Activated T-cell treated with anti-CD3 and anti-CD28 coated beads for 4 hours (primary cell): ENCODE data around the gene AHCTF1.

Source experiments
- DNase-seq: peaks from one replicate; pipeline ENCODE4 v3.0.0-alpha.2; 2020

AHCTF1 gene

GRCh38 chr1:246931549-246932365 lies at the start of gene AHCTF1:
AHCTF1 (minus strand) TSS chr1:246931948; CDS start chr1:246918370, 13,578 bp downstream.
- DNase-seq: peak; percentile 88

DNA sequence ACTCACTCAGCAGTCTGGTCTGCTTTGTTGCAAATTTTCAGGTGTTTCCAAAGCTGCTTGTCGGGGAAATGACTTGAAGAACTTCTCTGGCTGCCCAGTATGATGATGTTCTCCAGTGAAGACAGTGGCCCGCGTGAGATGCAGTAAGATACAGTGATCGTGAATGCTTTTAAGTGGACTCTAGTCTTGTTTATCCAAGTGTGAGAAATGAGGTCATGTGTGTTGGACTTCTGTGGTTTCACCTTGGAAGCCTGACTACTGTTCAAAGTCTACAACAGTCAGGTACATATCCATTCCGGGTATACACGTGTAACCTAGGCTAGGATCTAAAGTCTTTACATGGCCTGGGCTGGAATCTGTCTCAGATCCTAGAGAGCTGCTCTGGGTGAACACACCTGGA lies 47.0 kb upstream of the AHCTF1 start:
- DNase-seq: no peak

- no peak for DNase-seq
Observed at GRCh38 chr1:246978281-246978680, 46.5 kb upstream of the AHCTF1 start.

DNA sequence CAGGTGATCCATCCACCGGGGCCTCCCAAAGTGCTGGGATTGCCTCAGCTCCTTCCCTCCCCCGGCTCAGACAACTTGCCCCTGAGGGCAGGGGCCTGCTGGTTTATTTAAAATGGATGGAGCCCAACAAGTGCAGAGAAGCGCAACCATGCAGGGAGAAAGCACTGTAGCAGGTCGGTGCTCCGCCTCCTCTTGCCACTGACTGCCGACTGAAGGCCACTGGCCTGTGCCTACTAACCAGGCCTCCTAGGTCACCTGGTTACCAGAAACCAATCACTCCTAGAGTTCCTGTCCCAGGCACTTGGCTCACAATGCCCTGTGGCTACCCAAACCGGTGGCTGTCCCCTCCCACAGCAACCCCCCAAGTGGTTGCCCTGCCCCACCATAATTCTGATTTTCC lies 40.2 kb upstream of the AHCTF1 start:
- no peak for DNase-seq

DNA sequence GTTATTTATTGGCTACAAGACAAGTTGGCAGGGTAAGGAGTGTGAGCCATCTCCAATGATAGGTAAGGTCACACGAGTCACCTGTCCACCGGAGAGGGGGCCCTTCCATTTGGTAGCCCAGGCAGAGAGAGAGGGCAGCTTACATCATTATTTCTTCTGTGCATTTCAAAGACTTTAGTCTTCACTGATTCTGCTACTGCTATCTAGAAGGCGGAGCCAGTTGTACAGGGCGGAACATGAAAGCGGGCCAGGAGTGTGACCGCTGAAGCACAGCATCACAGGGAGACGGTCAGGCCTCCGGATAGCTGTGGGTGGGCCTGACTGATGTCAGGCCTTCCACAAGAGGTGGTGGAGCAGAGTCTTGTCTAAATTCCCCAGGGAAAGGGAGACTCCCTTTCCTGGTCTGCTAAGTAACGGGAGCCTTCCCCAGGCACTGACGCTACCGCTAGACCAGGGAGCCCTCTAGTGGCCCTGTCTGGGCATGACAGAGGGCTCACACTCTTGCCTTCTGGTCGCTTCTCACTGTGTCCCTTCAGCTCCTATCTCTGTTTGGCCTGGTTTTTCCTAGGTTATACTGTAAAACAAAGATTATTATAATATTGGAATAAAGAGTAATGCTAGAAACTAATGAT lies 39.5 kb upstream of the AHCTF1 start:
- peak; percentile 27 for DNase-seq

DNA sequence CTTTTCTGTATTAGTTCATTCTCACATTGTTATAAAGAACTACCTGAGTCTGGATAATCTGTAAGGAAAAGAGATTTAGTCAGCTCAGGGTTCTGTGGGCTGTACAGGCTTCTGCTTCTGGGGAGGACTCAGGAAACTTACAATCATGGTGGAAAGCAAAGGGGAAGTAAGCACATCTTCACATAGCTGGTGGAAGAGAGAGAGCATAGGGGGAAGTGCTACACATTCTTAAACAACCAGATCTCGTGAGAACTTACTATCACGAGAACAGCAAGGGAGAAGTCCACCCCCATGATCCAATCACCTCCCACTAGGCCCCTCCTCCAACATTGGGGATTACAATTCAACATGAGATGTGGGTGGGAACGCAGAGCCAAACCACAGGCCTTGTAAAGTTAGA lies 37.9 kb upstream of the AHCTF1 start:
- DNase-seq: no peak

DNA sequence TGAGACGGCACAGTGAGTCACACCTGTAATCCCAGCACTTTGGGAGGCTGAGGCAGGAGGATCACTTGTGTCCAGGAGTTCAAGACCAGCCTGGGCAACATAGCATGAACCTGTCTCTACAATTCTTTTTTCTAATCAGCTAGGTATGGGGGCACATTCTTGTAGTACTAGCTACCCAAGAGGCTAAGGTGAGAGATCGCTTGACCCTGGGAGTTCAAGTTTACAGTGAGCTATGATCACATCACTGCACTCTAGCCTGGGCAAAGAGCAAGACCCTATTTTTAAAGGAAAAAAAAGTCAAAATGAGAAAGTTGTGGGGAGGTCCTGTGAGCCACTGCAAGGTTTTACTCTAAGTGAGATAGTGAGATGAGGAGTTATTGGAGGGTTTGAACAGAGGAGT lies 34.8 kb upstream of the AHCTF1 start:
- DNase-seq: no peak

DNA sequence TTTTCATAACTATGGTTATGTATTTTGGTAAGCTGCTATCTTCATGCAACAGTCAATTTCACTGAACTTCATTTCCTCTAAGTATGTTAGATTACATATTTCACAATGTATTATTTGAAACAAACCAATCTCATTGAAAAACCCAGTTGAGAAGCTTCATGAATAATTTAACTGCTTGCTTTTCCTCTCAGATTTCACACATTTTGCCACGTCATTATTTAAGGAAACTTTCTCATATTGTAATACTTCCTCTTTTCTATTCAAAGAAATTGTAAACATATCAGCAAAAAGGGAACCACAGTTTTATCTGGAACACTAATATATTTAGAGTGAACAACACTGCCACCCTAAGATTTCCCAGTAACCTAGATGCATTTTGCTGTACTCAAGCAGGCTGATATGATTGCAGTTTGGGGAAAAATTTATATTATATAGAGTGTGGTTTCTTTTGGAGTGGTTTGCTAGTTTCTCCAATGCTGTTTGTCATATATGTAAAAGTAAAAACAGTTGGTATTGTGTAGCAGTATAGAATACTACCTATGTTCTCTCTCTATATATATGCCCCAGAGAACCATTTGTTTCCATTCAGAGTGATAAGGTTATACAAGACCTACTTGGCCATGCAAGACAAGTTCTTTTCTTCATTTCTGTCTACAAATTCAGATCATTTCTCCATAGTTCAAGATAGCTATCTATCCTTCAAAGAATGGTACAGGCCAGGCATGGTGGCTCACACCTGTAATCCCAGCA lies 28.4 kb upstream of the AHCTF1 start:
- no peak for DNase-seq

DNA sequence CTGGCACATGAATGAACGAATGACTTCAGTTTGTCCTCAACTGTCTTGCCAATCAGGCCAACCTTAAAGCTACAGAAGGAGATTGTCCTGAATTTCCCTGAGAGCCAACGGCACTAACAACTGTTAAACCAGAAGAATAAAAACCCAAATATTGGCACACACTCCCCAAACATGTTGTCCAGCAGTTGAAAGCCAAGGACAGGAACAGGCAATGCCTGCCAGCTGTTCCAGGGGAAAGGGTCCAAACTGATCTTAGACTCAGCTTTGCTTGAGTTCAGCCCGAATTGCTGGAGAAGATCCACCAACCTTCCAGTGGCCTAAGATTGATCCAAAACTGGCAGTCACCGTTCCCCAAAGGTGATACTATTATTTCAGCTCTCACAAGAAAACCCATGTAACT lies 22.4 kb upstream of the AHCTF1 start:
- no peak for DNase-seq

- no peak for DNase-seq
Observed at GRCh38 chr1:246951413-246951812, 19.7 kb upstream of the AHCTF1 start.

- DNase-seq: no peak
Observed at GRCh38 chr1:246949956-246950355, 18.2 kb upstream of the AHCTF1 start.

GRCh38 chr1:246947255-246947654 lies 15.5 kb upstream of the AHCTF1 start:
- no peak for DNase-seq

GRCh38 chr1:246946366-246946765 lies 14.6 kb upstream of the AHCTF1 start:
- no peak for DNase-seq

GRCh38 chr1:246934765-246935164 lies 3.0 kb upstream of the AHCTF1 start:
- no peak for DNase-seq

DNA sequence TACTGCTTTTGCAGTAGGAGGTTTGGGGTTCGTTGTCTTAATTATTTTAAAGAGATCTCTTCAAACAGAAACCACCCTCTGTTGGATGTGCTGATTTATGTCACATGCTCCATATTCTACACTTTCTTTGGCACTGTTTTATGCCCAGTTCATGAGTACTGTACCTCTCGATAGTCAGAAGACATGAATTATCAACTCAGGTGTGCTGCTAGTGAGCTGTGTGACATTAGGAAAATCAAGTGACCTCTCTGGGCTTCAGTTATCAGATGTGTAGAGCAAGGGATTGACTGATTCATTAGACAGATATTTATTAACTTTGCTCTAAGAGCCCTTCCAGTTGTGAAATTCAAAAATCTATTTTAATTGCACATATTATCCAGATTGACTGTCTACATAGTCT lies 2.1 kb upstream of the AHCTF1 start:
- DNase-seq: no peak

- no peak for DNase-seq
Observed at GRCh38 chr1:246932366-246932700, 585 bp upstream of the AHCTF1 start.

DNA sequence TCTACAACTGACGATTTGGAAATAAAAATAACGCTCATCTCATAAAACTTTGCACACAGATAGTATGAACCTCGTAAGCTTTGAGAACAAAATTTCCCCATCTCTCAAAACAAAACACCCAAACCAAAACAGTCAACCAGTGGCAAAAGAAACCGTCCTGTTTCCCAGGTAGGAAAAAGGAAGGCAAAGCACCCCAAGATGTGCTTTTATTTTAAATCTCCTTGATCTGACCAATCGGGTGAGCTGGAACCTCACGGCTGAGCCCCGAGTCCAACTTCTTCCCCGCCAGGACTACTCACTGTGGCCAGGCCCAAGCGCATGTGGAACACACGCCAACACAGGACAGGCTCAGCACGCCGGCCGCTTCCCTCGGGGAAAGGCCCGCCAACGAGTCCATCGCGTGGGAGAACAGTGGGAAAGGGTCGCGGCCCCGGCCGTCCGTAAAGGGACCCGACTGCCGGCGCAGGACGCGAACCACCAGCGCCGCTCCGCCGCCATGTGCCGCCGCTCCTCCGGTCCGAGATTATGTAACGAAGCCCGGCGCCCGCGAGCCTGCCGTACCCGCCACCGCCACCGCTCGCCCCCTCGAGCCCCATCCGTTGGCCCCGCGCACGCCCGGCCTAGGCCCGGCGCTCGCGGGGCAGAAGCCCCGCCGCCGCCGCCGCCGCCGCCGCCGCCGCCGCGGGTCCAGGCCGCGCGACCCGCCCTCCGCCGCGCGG lies 759 bp downstream of the AHCTF1 start:
- DNase-seq: peak; percentile 4

DNA sequence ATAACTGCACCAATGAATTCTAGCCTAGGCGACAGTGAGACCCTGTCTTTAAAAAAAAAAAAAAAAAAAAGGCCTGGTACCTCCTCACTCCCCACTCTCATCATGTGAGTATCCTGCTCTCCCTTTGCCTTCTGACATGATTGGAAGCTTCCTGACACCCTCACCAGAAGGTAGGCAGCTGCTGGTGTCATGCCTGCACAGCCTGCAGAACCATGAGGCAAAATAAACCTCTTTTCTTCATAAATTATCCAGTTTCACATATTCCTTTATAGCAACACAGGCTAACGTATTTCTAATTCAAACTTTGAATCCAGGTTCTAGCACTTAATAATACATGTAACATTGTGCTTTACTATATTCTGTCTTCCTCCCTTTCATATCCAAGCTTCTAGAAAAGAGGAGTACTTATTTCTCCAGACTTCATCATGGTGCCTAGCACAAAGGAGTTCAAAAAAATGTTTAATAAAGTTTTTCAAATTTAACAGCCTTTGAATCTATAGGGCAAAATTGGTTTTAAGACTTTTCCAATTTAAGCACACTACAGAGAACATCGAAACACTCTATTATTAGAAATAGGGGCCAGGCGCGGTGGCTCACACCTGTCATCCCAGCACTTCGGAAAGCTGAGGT lies 5.6 kb downstream of the AHCTF1 start:
- DNase-seq: no peak

DNA sequence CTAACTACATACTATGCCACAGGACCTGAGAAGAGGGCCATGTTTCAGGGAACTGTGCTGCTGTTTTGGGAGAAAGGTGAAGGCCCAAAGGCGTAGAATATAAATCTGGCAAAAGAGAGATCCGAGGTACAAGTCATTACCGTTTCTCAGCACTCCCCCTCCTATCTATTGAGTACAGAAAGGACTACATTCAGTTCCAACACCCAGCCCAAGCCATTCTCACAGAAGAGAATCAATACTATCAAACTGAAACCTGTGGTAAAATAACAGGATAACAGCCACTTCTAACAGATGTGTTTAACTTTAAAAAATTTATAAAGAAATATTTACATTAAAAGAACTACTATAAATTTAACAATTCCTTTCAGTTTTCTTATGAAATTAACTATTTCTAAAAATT lies 7.8 kb downstream of the AHCTF1 start:
- no peak for DNase-seq

DNA sequence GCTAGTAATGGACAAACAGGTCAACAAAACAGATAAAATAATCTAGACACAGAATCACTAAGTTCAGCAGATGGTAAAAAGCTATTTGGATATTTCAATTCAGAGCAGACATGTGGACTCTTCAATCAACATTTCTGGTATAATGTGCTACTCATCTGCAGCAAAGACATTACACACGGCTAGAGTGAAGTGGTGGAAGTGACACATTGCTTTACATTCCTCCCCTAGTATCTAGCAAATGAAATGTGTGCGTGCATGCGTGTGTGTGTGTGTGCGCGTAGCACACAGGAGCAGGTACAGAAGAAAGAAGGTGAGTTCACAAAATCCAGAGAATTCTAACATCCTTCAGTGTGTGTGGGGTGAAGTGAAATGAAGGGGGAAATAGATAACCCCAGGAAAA lies 8.3 kb downstream of the AHCTF1 start:
- no peak for DNase-seq

GRCh38 chr1:246921481-246921880 lies 10.3 kb downstream of the AHCTF1 start:
- no peak for DNase-seq

DNA sequence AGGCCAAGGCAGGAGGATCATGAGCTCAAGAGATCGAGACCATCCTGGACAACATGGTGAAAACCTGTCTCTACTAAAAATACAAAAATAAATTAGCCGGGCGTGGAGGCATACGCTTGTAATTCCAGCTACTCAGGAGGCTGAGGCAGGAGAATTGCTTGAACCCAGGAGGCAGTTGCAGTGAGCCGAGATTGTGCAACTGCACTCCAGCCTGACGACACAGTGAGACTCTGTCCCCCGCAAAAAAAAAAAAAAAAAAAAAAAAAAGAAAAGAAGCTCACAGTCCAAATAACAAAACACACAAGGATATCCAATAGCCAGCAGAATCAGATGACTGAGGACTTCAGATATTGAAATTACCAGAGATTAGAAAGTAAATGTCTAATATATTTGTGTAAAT lies 11.8 kb downstream of the AHCTF1 start:
- no peak for DNase-seq
